Measurements from ENCODE around the gene KIRREL3. TPM values are rescaled to one million over a fixed set of nuclear protein-coding genes. Genes with fewer than 3 reads are reported as not detected.
"Not testable (repeated sequence)": the region's sequence is repeated elsewhere in the genome, so short reads cannot be mapped to it uniquely, and the experiment has no call there.

Gene KIRREL3
- total RNA-seq, 1 experiment from 2014 or later = 0.44 TPM

GRCh38 chr11:126380909-126381308 lies 619.7 kb downstream of the KIRREL3 start:
- H3K4me1 ChIP-seq (ENCODE audit: insufficient read depth, low read length) = peaks cover 43% of the 10 kb centered on the region
- H3K9me3 ChIP-seq (ENCODE audit: low read length) = no peaks in the 10 kb centered on the region
- no TSS peak for BruUV-seq (replicated peaks)
- no peak for TF ChIP-seq EZH2phosphoT487 (IDR thresholded peaks at IDR 0.05; ENCODE audit: borderline replicate concordance, low read length)
- TF ChIP-seq, protein P1, sequence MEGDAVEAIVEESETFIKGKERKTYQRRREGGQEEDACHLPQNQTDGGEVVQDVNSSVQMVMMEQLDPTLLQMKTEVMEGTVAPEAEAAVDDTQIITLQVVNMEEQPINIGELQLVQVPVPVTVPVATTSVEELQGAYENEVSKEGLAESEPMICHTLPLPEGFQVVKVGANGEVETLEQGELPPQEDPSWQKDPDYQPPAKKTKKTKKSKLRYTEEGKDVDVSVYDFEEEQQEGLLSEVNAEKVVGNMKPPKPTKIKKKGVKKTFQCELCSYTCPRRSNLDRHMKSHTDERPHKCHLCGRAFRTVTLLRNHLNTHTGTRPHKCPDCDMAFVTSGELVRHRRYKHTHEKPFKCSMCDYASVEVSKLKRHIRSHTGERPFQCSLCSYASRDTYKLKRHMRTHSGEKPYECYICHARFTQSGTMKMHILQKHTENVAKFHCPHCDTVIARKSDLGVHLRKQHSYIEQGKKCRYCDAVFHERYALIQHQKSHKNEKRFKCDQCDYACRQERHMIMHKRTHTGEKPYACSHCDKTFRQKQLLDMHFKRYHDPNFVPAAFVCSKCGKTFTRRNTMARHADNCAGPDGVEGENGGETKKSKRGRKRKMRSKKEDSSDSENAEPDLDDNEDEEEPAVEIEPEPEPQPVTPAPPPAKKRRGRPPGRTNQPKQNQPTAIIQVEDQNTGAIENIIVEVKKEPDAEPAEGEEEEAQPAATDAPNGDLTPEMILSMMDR (conservative IDR thresholded peaks at IDR 0.05; ENCODE audit: low read depth, low read length) = no peak
- TF ChIP-seq EZH2 (IDR thresholded peaks at IDR 0.05; ENCODE audit: low read length, unreplicated experiment) = no peak
- H2AFZ ChIP-seq (ENCODE audit: low read length) = no peak overlapping the region
- POLR2A ChIA-PET (ENCODE audit: unreplicated experiment) = no interaction called here
- intact Hi-C loops (cut with micrococcal nuclease) = no loop called here
- DNase-seq = no peak
- H3K27me3 ChIP-seq (ENCODE audit: low read length) = no peaks in the 10 kb centered on the region
- H3K27ac ChIP-seq (ENCODE audit: low read length) = no peak overlapping the region
- H4K20me1 ChIP-seq (ENCODE audit: low read length) = peaks cover 5% of the 10 kb centered on the region; the same call in 1 of the 2 replicates
- no peak overlapping the region for H3K4me2 ChIP-seq (ENCODE audit: low read length)
- H3K9me2 ChIP-seq (replicated peaks; ENCODE audit: low read length) = no peaks in the 10 kb centered on the region
- H3K4me3 ChIP-seq (ENCODE audit: low read length) = no peak overlapping the region
- CTCF ChIA-PET = no interaction called here
- H3F3A ChIP-seq (ENCODE audit: low read length, unreplicated experiment) = no peaks in the 10 kb centered on the region
- no peaks in the 10 kb centered on the region; the same call in 1 of the 2 replicates for H3K36me3 ChIP-seq (ENCODE audit: low read depth, low read length)
- ATAC-seq = no peak
- peaks cover 75% of the 10 kb centered on the region for H3K79me2 ChIP-seq (ENCODE audit: low read length)
- no peak overlapping the region for H3K9ac ChIP-seq (ENCODE audit: low read length)

DNA sequence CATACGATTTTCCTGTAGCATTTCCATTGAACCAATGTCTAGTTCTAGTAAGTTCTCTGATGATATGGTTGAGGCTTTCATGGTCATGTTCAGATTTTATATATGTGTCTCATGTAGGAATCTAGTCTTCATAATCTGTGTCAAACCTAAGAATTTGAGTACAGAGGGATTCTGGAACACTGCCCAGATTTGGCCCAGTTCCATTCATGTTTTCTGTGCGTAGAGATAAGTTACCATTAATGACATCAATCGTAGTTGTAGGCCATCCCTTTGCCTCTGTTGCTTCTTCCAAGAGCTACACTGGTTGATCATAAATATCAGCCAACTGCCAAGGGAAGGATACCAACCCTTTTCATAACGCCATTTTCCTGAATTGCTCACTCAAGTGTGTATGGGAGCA lies 621.8 kb downstream of the KIRREL3 start:
- ChIA-PET POLR2A (ENCODE audit: unreplicated experiment) (no interaction called here), CTCF (no interaction called here)
- peaks cover 34% of the 10 kb centered on the region for H3K4me1 ChIP-seq (ENCODE audit: insufficient read depth, low read length)
- H3K79me2 ChIP-seq (ENCODE audit: low read length) = peaks cover 71% of the 10 kb centered on the region
- H3K4me2 ChIP-seq (ENCODE audit: low read length) = no peak overlapping the region
- no peaks in the 10 kb centered on the region for H3K9me2 ChIP-seq (replicated peaks; ENCODE audit: low read length)
- no peak overlapping the region for H3K9ac ChIP-seq (ENCODE audit: low read length)
- no peaks in the 10 kb centered on the region for H3K27me3 ChIP-seq (ENCODE audit: low read length)
- H3K4me3 ChIP-seq (ENCODE audit: low read length) = no peak overlapping the region
- peaks cover 5% of the 10 kb centered on the region; the same call in 1 of the 2 replicates for H4K20me1 ChIP-seq (ENCODE audit: low read length)
- BruUV-seq (replicated peaks) = no TSS peak
- ATAC-seq (no peak), DNase-seq (no peak)
- H3F3A ChIP-seq (ENCODE audit: low read length, unreplicated experiment) = no peaks in the 10 kb centered on the region
- no peak overlapping the region for H3K27ac ChIP-seq (ENCODE audit: low read length)
- no peak overlapping the region for H2AFZ ChIP-seq (ENCODE audit: low read length)
- H3K36me3 ChIP-seq (ENCODE audit: low read depth, low read length) = no peaks in the 10 kb centered on the region; the same call in 1 of the 2 replicates
- intact Hi-C loops (cut with micrococcal nuclease) = no loop called here
- no peaks in the 10 kb centered on the region for H3K9me3 ChIP-seq (ENCODE audit: low read length)
- no peak for TF ChIP-seq EZH2phosphoT487 (IDR thresholded peaks at IDR 0.05; ENCODE audit: borderline replicate concordance, low read length)
- TF ChIP-seq, protein P1 (conservative IDR thresholded peaks at IDR 0.05; ENCODE audit: low read depth, low read length) = no peak
- no peak for TF ChIP-seq EZH2 (IDR thresholded peaks at IDR 0.05; ENCODE audit: low read length, unreplicated experiment)

GRCh38 chr11:126375726-126376125 lies 624.8 kb downstream of the KIRREL3 start:
- Histone ChIP-seq H3K27me3 (ENCODE audit: low read length) (no peaks in the 10 kb centered on the region), H3K36me3 (ENCODE audit: low read depth, low read length) (no peaks in the 10 kb centered on the region; the same call in 1 of the 2 replicates), H3K9me3 (ENCODE audit: low read length) (no peaks in the 10 kb centered on the region), H3K9ac (ENCODE audit: low read length) (no peak overlapping the region), H2AFZ (ENCODE audit: low read length) (no peak overlapping the region), H3K9me2 (replicated peaks; ENCODE audit: low read length) (no peaks in the 10 kb centered on the region), H4K20me1 (ENCODE audit: low read length) (peaks cover 5% of the 10 kb centered on the region; the same call in 1 of the 2 replicates), H3K27ac (ENCODE audit: low read length) (no peak overlapping the region), H3K4me3 (ENCODE audit: low read length) (no peak overlapping the region), H3K4me1 (ENCODE audit: insufficient read depth, low read length) (peaks cover 33% of the 10 kb centered on the region), H3K79me2 (ENCODE audit: low read length) (peaks cover 86% of the 10 kb centered on the region), H3F3A (ENCODE audit: low read length, unreplicated experiment) (no peaks in the 10 kb centered on the region), H3K4me2 (ENCODE audit: low read length) (peak overlapping the region; percentile 42)
- TF ChIP-seq, protein P1 (conservative IDR thresholded peaks at IDR 0.05; ENCODE audit: low read depth, low read length) = no peak
- TF ChIP-seq EZH2phosphoT487 (IDR thresholded peaks at IDR 0.05; ENCODE audit: borderline replicate concordance, low read length) (no peak), EZH2 (IDR thresholded peaks at IDR 0.05; ENCODE audit: low read length, unreplicated experiment) (no peak)
- no TSS peak for BruUV-seq (replicated peaks)
- CTCF ChIA-PET = no interaction called here
- DNase-seq (peak; percentile 71), ATAC-seq (peak; percentile 7)
- POLR2A ChIA-PET (ENCODE audit: unreplicated experiment) = no interaction called here
- intact Hi-C loops (cut with micrococcal nuclease) = no loop called here

DNA sequence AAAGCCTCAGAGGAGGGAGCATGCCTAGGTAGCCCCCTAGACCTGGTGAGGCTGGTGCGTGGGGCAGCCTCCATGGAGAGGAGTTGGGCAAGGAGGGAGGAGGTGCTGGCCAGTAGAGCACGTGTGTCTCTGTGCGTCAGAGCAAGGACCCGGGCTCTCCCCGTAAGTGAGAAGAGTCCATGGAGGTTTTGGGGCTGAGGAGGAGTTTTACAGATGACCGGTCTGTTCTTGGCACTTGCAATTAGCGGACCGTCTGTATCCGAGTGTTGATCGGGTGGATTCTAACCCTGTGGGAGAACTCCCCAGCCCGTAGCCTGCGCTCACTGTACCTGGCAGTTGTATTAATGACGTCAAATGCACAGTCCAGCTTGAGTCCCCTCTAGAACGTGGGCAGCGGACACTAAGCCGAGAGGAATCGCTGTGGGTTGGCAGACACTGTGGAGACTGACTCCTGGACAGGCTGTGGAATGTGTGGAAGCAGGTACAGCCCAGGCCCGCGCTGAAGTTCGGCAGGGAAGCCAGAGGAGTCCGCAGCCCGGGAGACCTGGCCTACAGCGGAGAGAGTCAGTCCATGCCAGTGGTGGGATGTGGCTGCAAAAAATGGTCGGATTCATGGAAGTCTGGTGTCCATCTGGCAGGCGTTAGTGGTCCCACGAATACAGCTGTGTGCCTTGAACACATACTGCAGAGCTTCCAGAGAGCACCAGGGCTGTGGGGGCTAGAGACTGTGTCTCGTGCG lies 625.8 kb downstream of the KIRREL3 start:
- H3K79me2 ChIP-seq (ENCODE audit: low read length) = peaks cover 86% of the 10 kb centered on the region
- H3K9me3 ChIP-seq (ENCODE audit: low read length); ATAC-seq: not testable (repeated sequence)

More for the DNA sequence above, 625.8 kb downstream of the KIRREL3 start:
- H3K4me3 ChIP-seq (ENCODE audit: low read length); H3K4me2 ChIP-seq (ENCODE audit: low read length); CTCF ChIA-PET; H4K20me1 ChIP-seq (ENCODE audit: low read length); H3K9ac ChIP-seq (ENCODE audit: low read length); H3K9me2 ChIP-seq (replicated peaks; ENCODE audit: low read length); DNase-seq; H3K36me3 ChIP-seq (ENCODE audit: low read depth, low read length); BruUV-seq (replicated peaks); H3K27me3 ChIP-seq (ENCODE audit: low read length); H3K27ac ChIP-seq (ENCODE audit: low read length); H2AFZ ChIP-seq (ENCODE audit: low read length); POLR2A ChIA-PET (ENCODE audit: unreplicated experiment); H3F3A ChIP-seq (ENCODE audit: low read length, unreplicated experiment): not testable (repeated sequence)
- H3K4me1 ChIP-seq (ENCODE audit: insufficient read depth, low read length) = peaks cover 33% of the 10 kb centered on the region
- intact Hi-C loops (cut with micrococcal nuclease) = loop anchor here (5.0 kb wide), 1 partner anchor 62 kb away; no protein-coding TSS in a partner anchor

Measured in PC-3 (cell line).